GM12801 (cell line): ENCODE data around the gene DOCK7.

Experiments
- TF ChIP-seq, protein P1 (sequence below): IDR thresholded peaks from one replicate; pipeline ENCODE4 v1.5.1; 2011; ENCODE audit warnings: control low read depth; ENCODE audit not compliant: insufficient read length; ENCODE audit errors: extremely low read depth

Gene DOCK7, protein sequence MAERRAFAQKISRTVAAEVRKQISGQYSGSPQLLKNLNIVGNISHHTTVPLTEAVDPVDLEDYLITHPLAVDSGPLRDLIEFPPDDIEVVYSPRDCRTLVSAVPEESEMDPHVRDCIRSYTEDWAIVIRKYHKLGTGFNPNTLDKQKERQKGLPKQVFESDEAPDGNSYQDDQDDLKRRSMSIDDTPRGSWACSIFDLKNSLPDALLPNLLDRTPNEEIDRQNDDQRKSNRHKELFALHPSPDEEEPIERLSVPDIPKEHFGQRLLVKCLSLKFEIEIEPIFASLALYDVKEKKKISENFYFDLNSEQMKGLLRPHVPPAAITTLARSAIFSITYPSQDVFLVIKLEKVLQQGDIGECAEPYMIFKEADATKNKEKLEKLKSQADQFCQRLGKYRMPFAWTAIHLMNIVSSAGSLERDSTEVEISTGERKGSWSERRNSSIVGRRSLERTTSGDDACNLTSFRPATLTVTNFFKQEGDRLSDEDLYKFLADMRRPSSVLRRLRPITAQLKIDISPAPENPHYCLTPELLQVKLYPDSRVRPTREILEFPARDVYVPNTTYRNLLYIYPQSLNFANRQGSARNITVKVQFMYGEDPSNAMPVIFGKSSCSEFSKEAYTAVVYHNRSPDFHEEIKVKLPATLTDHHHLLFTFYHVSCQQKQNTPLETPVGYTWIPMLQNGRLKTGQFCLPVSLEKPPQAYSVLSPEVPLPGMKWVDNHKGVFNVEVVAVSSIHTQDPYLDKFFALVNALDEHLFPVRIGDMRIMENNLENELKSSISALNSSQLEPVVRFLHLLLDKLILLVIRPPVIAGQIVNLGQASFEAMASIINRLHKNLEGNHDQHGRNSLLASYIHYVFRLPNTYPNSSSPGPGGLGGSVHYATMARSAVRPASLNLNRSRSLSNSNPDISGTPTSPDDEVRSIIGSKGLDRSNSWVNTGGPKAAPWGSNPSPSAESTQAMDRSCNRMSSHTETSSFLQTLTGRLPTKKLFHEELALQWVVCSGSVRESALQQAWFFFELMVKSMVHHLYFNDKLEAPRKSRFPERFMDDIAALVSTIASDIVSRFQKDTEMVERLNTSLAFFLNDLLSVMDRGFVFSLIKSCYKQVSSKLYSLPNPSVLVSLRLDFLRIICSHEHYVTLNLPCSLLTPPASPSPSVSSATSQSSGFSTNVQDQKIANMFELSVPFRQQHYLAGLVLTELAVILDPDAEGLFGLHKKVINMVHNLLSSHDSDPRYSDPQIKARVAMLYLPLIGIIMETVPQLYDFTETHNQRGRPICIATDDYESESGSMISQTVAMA (N-terminal part only)

DNA sequence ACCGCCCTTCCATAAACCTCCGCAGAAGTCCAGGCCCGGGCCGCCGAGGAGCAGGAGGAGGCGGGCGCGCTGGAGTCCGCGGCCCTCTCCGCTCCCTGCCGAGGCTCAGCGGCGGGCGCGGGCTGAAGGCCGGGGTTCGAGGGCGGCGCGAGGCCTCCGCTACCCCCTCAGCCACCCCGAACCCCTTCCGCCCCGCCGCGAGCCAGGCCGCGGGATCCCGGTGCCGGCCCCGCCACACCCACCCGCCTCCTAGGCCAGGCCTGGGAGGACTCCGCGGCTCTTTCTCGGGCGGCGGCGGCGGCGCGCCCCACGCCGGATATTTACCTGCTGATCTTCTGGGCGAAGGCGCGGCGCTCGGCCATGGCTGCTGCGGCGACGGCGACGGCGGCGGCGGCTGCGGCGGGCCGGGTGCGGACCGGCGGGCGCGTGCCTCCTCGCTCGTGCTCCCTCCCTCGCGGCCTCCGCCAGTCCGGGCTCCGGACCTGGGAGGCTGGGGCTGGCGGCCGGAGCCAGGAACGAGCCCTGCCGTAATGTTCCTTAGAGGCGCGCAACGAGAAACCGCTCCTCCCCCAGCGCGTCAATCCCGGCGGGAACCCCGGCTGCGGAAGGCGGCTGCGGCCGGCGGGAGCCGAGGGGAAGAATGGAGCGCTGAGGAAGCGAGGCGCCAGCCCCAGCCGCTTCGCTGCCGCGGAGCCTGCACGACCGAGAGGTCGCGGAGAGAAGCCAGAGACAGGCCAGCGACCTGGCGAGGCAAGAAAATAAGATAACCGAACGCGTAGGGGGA is at the start of gene DOCK7:
DOCK7 (minus strand) TSS at position 484 of the 784 bp plus-strand sequence; CDS start at position 362, 122 bp downstream.
- TF ChIP-seq, protein P1, sequence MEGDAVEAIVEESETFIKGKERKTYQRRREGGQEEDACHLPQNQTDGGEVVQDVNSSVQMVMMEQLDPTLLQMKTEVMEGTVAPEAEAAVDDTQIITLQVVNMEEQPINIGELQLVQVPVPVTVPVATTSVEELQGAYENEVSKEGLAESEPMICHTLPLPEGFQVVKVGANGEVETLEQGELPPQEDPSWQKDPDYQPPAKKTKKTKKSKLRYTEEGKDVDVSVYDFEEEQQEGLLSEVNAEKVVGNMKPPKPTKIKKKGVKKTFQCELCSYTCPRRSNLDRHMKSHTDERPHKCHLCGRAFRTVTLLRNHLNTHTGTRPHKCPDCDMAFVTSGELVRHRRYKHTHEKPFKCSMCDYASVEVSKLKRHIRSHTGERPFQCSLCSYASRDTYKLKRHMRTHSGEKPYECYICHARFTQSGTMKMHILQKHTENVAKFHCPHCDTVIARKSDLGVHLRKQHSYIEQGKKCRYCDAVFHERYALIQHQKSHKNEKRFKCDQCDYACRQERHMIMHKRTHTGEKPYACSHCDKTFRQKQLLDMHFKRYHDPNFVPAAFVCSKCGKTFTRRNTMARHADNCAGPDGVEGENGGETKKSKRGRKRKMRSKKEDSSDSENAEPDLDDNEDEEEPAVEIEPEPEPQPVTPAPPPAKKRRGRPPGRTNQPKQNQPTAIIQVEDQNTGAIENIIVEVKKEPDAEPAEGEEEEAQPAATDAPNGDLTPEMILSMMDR: no peak

DNA sequence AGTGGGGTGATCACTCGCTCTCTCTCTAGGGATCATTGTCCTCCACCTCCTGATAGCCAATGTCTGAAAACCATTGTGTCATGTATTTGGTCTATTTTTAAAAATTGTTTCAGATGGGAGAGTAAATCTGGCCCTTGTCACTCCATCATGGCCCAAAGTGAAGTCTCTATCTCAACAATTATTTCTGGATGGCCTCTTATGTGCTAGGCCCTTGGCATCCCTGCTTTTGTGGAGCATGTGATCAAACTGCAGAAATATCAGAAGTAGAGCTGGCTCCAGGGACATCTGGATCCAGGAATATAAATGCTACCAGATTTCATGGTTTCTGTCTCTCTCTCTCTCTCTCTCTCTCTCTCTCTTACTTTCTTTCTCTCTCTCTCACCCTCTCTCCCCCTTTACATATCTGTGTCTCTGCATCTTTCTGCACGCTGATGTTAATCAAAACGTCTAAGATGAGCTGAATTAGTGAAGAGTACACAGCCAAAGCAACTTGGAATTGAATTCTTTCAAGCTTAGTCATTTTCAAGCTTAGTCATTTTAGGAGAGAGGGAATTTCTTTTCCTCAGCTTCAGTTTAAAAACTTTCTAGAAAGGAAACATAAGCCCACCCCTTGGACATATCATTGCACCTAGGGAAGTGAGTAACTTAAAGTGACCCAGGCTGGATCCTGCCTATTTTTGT is 47.4 kb upstream of the DOCK7 start:
- TF ChIP-seq, protein P1: no peak

DNA sequence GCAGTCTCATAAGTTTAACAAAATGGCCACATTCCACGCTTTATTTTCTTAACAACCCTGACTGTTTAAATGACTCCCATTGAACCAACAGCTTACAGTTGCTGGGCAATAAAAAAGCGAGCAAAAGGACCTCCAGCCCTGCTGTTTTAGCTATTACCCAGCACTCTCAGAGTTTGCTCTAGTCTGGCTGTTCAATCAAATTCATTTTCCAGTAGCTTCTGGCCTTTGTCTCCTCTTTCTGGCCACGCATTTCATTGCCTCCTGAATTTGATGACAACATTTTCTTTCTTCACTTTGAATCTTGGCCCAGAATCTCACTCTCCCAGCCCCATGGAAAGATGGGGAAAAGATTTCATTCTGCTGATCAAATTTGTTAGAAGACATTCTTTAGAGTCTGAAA is 44.1 kb upstream of the DOCK7 start:
- TF ChIP-seq, protein P1: no peak

DNA sequence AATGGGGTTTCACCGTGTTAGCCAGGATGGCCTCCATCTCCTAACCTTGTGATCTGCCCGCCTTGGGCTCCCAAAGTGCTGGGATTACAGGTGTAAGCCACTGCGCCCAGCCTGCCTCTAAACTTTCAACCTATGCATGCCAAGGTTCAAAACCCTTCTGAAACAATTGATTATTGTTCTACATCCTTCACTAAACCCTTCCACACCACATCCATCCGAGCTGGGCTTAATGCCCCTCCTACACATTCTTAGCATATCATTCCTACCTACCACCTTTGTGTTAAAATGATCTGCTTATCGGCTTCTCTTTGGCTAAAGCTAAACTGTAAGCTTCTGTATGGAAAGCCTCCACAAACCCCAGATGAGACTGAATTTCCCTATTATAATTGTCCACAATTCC is 40.8 kb upstream of the DOCK7 start:
- TF ChIP-seq, protein P1: no peak

DNA sequence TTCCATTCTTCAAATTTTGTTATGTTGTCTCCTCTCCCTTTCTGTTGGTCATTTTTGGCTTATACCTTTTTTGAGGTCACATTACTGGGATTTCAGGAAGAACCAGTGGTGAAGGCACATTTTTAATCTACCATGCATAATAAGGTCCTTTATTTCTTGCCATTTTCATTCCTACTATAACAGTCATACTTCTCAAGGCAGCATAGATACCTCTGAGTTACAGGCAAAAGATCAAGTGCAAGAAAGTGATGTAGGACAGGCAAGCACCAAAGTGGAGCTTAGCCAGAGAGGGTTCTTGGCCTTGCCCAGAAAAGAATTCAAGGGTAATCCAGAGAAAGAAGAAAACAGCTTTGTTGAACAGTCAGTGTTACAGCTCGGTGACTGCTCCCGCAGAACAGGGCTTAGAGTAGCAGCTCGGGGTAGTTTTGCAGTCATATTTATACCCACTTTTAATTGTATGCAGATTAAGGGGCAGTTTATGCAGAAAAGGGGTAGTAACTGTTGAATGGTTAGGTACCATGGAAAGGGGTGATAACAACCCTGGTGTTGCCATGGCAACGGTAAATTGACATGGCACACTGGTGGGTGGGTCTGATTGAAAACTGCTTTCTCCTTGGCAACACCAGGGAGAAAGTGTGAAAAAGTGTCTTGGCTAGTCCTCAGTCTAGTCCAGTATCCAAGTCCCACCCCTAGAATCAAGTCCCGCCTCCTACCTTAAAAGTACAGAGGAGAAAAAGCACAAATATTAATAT is 39.6 kb upstream of the DOCK7 start:
- TF ChIP-seq, protein P1: no peak

DNA sequence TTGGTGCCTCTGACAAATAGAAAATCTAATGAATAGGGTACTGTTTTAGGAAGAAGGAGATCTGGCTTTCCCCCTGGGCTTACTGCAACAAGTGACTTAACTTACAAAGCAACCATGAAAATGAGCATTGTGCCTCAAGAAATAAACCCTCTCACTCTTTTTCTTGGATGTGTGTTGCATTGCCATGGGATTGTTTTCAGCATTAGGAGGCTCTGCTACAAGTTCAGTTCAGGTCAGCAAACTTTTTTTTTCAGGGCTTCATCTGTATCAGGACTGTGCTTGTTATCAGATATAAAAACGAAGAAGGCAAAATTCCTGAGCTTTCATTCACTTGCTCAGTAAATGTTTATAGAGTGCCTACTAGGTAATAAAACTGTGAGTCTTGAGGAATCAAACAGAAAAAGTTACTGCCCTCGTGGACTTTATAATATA is 37.8 kb upstream of the DOCK7 start:
- TF ChIP-seq, protein P1: no peak
